Gastroesophageal sphincter (tissue), 4 donors: Measurements from ENCODE around the gene SLC10A2. TPM values are rescaled to one million over a fixed set of nuclear protein-coding genes. Genes with fewer than 3 reads are reported as not detected.
"Not testable (repeated sequence)": the region's sequence is repeated elsewhere in the genome, so short reads cannot be mapped to it uniquely, and the experiment has no call there.

Experiments used
- ATAC-seq: fragments of 150-250 bp; one replicate; pipeline ENCODE4 v1.9.1; 2016; ENCODE audit warnings: mild to moderate bottlenecking, moderate library complexity
- H3K27ac ChIP-seq, 4 donors: fragments of 200-600 bp; sonication (generic) in 3 of 4; 1 replicate in 3 of 4; 2 replicates in 1 of 4; pipeline ENCODE4 v1.5.1; 2016 to 2019
- H3K27me3 ChIP-seq: fragments of 200-600 bp; sonication (generic); one replicate; pipeline ENCODE4 v1.5.1; 2019
- H3K36me3 ChIP-seq, 2 donors: fragments of 200-600 bp; sonication (generic); one replicate each; pipeline ENCODE4 v1.5.1; 2019; ENCODE audit warnings: control low read depth in 1 of 2
- H3K4me1 ChIP-seq, 3 donors: fragments of 200-600 bp; sonication (generic); 1 replicate in 2 of 3; 2 replicates in 1 of 3; pipeline ENCODE4 v1.5.1; 2016 to 2019; ENCODE audit warnings: control low read depth in 2 of 3
- H3K4me3 ChIP-seq, 2 donors: fragments of 200-600 bp; sonication (generic); one replicate each; pipeline ENCODE4 v1.5.1; 2019; ENCODE audit warnings: mild to moderate bottlenecking in 1 of 2, moderate library complexity in 1 of 2
- H3K9me3 ChIP-seq, 3 donors: fragments of 200-600 bp; sonication (generic); one replicate each; pipeline ENCODE4 v1.5.1; 2017 to 2019; ENCODE audit warnings: control low read depth in 2 of 3
- CTCF ChIP-seq, 4 experiments: fragments of 200-600 bp in 2 of 4; fragments of 450-650 bp in 2 of 4; sonication (generic) in 1 of 4; IDR thresholded peaks; one replicate each; pipeline ENCODE4 v1.5.1; 2017 to 2019; ENCODE audit warnings: antibody characterized with exemption in 4 of 4, mild to moderate bottlenecking in 2 of 4, moderate library complexity in 2 of 4
- EP300 ChIP-seq: sonication (generic); formaldehyde crosslinking; IDR thresholded peaks from one replicate; pipeline ENCODE4 v1.6.1; 2017; ENCODE audit warnings: antibody characterized with exemption, mild to moderate bottlenecking
- POLR2A ChIP-seq, 2 donors: fragments of 450-650 bp; IDR thresholded peaks; one replicate each; pipeline ENCODE4 v1.6.1; 2017; ENCODE audit warnings: antibody characterized with exemption in 2 of 2, mild to moderate bottlenecking in 2 of 2, moderate library complexity in 1 of 2
- POLR2AphosphoS5 ChIP-seq: sonication (generic); formaldehyde crosslinking; IDR thresholded peaks from one replicate; pipeline ENCODE4 v1.6.1; 2017; ENCODE audit warnings: antibody characterized with exemption
- WGBS, 2 donors: methylation state at CpG; one replicate each; pipeline ENCODE4 v1.1.5; 2018; ENCODE audit warnings: low coverage in 1 of 2; 5-methylcytosine and 5-hydroxymethylcytosine counted together
- total RNA-seq, 4 donors: library from RNA; depleted of rRNA; stranded (reverse); fragments of >200 nt; gene quantifications; one replicate each; pipeline ENCODE4 v1.1.0, GENCODE V29; 2016

The SLC10A2 gene
- under 1 TPM in 1 of 4 donors, not detected in 3; 0.08 TPM for total RNA-seq

- WGBS, 2 donors: 68 to 73% methylated on average over 6 to 8 of the region's 9 CpGs
- Histone ChIP-seq H3K27ac (no peak within 1 kb of the TSS), H3K27me3 (no peaks in the 10 kb centered on the region), H3K9me3 (no peaks in the 10 kb centered on the region), H3K36me3 (no peaks in the 10 kb centered on the region), H3K4me3 (no peak within 1 kb of the TSS), H3K4me1 (no peaks in the 10 kb centered on the region)
- no peak for TF ChIP-seq CTCF (IDR thresholded peaks at IDR 0.05)
- no peak for TF ChIP-seq POLR2AphosphoS5
- TF ChIP-seq EP300: no peak
- TF ChIP-seq POLR2A (IDR thresholded peaks at IDR 0.05): no peak
- ATAC-seq: no peak
Measured at GRCh38 chr13:103066079-103066780, at the start of gene SLC10A2. Gene SLC10A2 (minus strand): TSS chr13:103066417. CDS start chr13:103066249, 168 bp downstream.

GRCh38 chr13:103107580-103107979, 41.4 kb upstream of the SLC10A2 start:
- 44 to 62% methylated on average over 3 of the region's 3 CpGs for WGBS, 2 donors
- Histone ChIP-seq H3K27me3 (no peaks in the 10 kb centered on the region), H3K4me3 (no peak overlapping the region), H3K4me1 (no peaks in the 10 kb centered on the region), H3K36me3 (no peaks in the 10 kb centered on the region), H3K27ac (no peak overlapping the region), H3K9me3 (no peaks in the 10 kb centered on the region)
- ATAC-seq: no peak
- TF ChIP-seq POLR2A (IDR thresholded peaks at IDR 0.05) (no peak), EP300 (no peak), POLR2AphosphoS5 (no peak), CTCF (IDR thresholded peaks at IDR 0.05) (no peak)

GRCh38 chr13:103104340-103104739, 38.1 kb upstream of the SLC10A2 start:
- Histone ChIP-seq H3K9me3 (no peaks in the 10 kb centered on the region), H3K4me1 (no peaks in the 10 kb centered on the region), H3K27me3 (no peaks in the 10 kb centered on the region), H3K36me3 (no peaks in the 10 kb centered on the region), H3K4me3 (no peak overlapping the region), H3K27ac (no peak overlapping the region)
- no peak for TF ChIP-seq POLR2A (IDR thresholded peaks at IDR 0.05)
- TF ChIP-seq EP300: no peak
- TF ChIP-seq POLR2AphosphoS5: no peak
- no peak for TF ChIP-seq CTCF (IDR thresholded peaks at IDR 0.05)
- ATAC-seq: no peak
- 88 to 93% methylated on average over 5 of the region's 5 CpGs for WGBS, 2 donors

GRCh38 chr13:103103456-103103855, 37.2 kb upstream of the SLC10A2 start:
- not testable (repeated sequence) for ATAC-seq, H3K9me3 ChIP-seq, H3K4me3 ChIP-seq, H3K27ac ChIP-seq, H3K27me3 ChIP-seq, H3K36me3 ChIP-seq, H3K4me1 ChIP-seq
- 91 to 96% methylated on average over 3 to 6 of the region's 6 CpGs for whole genome bisulfite sequencing, 2 donors

DNA sequence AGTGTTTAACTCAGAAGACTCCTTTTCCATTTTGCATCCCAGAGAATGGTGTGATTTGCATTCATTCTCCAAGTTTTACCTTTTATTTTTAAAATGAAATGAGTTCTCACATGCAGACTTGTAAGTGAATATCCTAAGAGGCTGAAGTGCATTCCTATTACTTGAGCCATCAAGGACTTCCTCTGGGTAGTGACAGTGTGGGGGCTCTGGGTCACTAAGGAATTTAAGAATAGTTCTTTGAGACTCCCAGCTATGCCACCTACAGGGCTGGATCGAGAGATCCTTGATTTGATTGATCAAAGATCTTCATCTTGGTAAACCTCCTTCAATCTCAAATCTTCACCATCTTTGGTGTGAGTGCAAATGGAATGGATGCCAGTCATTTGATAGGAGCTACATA, 36.3 kb upstream of the SLC10A2 start:
- H3K4me1 ChIP-seq: no peaks in the 10 kb centered on the region
- H3K9me3 ChIP-seq: no peaks in the 10 kb centered on the region
- H3K36me3 ChIP-seq: no peaks in the 10 kb centered on the region
- no peak overlapping the region for H3K27ac ChIP-seq
- no peak overlapping the region for H3K4me3 ChIP-seq
- no peak for ATAC-seq
- WGBS, 2 donors: 77 to 83% methylated on average over 1 of the region's 1 CpG
- H3K27me3 ChIP-seq: no peaks in the 10 kb centered on the region
- TF ChIP-seq CTCF (IDR thresholded peaks at IDR 0.05) (no peak), EP300 (no peak), POLR2A (IDR thresholded peaks at IDR 0.05) (no peak), POLR2AphosphoS5 (no peak)
